ENCODE results near the gene PLEKHH2.

PLEKHH2 gene

GRCh38 chr2:43778233-43778632, 141.2 kb downstream of the PLEKHH2 start:
- no peak overlapping the region for H3K4me3 ChIP-seq (ENCODE audit: low read depth, low read length)
- no peak for DNase-seq (ENCODE audit: low read depth)
- no peak for TF ChIP-seq CTCF (IDR thresholded peaks at IDR 0.05; ENCODE audit: low read depth, low read length, missing control alignments)
- in situ Hi-C loops (cut with HindIII; ENCODE audit: low sequenced_read_pairs), result no loop called here

DNA sequence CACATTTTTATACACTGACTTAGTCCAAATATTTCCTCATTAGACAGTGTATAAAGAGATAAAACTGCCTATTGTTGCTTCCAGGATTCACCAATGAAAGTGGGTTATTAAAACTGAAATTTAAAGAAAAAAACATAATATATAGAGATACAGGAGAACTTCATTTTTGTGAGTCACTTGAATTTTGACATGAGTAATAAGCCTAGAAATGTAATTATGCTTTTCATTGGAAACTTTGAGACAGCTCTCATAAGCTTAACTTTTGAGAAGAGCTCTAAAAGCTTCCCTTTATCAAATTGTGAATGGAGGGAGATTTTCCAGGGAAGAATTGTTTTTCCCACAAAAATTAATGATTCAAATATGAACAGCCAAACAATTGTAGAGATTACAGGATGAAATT, 150.8 kb downstream of the PLEKHH2 start:
- no peak overlapping the region for H3K4me3 ChIP-seq (ENCODE audit: low read depth, low read length)
- TF ChIP-seq CTCF (IDR thresholded peaks at IDR 0.05; ENCODE audit: low read depth, low read length, missing control alignments), result no peak
- no peak for DNase-seq (ENCODE audit: low read depth)
- in situ Hi-C loops (cut with HindIII; ENCODE audit: low sequenced_read_pairs), result no loop called here

- in situ Hi-C loops (cut with HindIII; ENCODE audit: low sequenced_read_pairs), result no loop called here
- no peak overlapping the region for H3K4me3 ChIP-seq (ENCODE audit: low read depth, low read length)
- no peak for TF ChIP-seq CTCF (IDR thresholded peaks at IDR 0.05; ENCODE audit: low read depth, low read length, missing control alignments)
- DNase-seq (ENCODE audit: low read depth), result no peak
These were observed 151.6 kb downstream of the PLEKHH2 start for GRCh38 chr2:43788646-43789045.

DNA sequence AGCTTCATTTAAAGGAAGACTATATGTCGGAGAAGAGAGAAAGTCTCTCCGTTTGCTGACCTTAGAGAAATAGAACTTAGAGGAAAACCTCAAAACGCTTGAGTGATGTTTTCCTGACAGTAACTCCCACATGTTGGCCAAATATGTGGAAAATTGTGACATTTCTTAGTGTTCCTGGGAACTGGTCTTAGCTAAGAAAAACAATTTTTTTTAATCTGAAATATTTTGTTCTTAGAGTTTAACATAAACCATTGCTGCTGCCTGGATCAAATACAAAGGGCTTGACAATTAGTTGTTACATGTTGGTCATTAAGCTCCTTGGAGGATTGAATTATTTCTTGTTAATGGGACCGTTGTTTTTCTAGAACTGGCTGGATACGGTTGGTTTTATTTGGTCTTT, 153.1 kb downstream of the PLEKHH2 start:
- in situ Hi-C loops (cut with HindIII; ENCODE audit: low sequenced_read_pairs), result no loop called here
- DNase-seq (ENCODE audit: low read depth), result no peak
- TF ChIP-seq CTCF (IDR thresholded peaks at IDR 0.05; ENCODE audit: low read depth, low read length, missing control alignments), result no peak
- no peak overlapping the region for H3K4me3 ChIP-seq (ENCODE audit: low read depth, low read length)

DNA sequence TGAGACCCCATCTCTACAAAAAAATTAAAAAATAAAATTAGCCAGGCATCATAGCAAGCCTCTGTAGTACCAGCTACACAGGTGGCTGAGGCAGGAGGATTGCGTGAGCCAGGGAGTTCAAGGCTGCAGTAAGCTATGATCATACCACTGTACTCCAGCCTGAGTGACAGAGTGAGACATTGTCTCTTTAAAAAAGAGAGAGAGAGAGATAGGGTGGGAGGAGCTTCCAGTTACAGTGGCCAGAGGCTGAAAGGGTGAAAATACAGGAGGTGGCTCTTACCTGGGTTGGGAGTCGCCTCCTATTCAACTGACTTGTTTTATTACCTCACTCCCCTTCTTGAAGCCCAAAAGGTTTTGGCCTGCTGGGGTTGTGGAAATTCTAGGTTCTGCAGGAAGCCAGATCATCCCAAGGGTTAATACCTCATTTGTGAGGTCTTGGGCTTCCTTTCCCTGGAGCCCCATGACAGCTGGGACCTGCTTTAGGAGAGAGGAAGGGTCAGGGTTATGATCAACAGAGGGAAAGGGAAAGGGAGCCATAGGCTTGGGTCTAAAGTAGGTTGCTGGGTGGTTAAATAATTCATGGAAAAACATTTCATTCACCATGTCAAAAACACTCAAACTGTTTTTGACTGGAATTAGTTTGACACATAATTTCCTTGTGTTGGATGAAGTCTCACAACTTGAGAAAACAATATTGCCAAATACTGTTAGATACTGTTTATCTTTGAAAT, 154.1 kb downstream of the PLEKHH2 start:
- DNase-seq (ENCODE audit: low read depth), result no peak
- H3K4me3 ChIP-seq (ENCODE audit: low read depth, low read length), result no peak overlapping the region
- no peak for TF ChIP-seq CTCF (IDR thresholded peaks at IDR 0.05; ENCODE audit: low read depth, low read length, missing control alignments)
- in situ Hi-C loops (cut with HindIII; ENCODE audit: low sequenced_read_pairs), result no loop called here

DNA sequence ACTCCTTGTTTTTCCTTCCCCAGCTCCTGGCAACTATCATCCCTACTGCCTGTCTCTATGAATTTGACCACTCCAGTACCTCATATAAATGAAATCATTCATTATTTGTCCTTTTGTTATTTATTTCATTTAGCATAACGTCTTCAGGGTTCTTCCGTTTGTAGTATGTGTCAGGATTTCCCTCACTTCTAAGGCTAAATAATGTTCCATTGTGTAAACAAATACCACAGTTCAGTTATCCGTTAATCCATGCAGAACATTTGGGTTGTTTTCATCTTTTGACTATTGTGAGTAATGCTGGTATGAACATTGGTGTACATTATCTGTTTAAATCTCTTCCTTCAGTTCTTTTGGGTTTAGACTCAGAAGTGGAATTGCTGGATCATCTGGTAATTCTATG, 155.6 kb downstream of the PLEKHH2 start:
- in situ Hi-C loops (cut with HindIII; ENCODE audit: low sequenced_read_pairs), result no loop called here
- no peak for TF ChIP-seq CTCF (IDR thresholded peaks at IDR 0.05; ENCODE audit: low read depth, low read length, missing control alignments)
- DNase-seq (ENCODE audit: low read depth), result no peak
- H3K4me3 ChIP-seq (ENCODE audit: low read depth, low read length), result no peak overlapping the region

All from astrocyte of the cerebellum (primary cell).